Liver (tissue), 9 donors: ENCODE measurements around the gene DCX. TPM values are rescaled to one million over a fixed set of nuclear protein-coding genes. Genes with fewer than 3 reads are reported as not detected.

Source experiments
- DNase-seq: peaks from one replicate; pipeline ENCODE4 v3.0.0-alpha.2; 2017; ENCODE audit warnings: low spot score
- H3K27ac ChIP-seq, 2 donors: one replicate each; pipeline ENCODE4 v1.7.0; 2013; ENCODE audit warnings: inconsistent platforms in 2 of 2, low read length in 2 of 2, control low read depth in 1 of 2, low read depth in 1 of 2, mild to moderate bottlenecking in 1 of 2
- H3K27me3 ChIP-seq, 4 donors: one replicate each; pipeline versions ENCODE4 v1.6.1 to v1.7.0; 2013; ENCODE audit warnings: low read length in 3 of 4, inconsistent platforms in 1 of 4, mild to moderate bottlenecking in 1 of 4, moderate library complexity in 1 of 4; ENCODE audit not compliant: control insufficient read depth in 4 of 4, insufficient read depth in 4 of 4
- H3K36me3 ChIP-seq, 4 donors: one replicate each; pipeline versions ENCODE4 v1.6.1 to v1.7.0; 2013; ENCODE audit warnings: low read length in 3 of 4, mild to moderate bottlenecking in 3 of 4, low read depth in 1 of 4, moderate library complexity in 1 of 4; ENCODE audit not compliant: control insufficient read depth in 4 of 4, insufficient read depth in 3 of 4
- H3K4me1 ChIP-seq, 4 donors: one replicate each; pipeline versions ENCODE4 v1.6.1 to v1.7.0; 2013; ENCODE audit warnings: low read length in 3 of 4, mild to moderate bottlenecking in 3 of 4, moderate library complexity in 1 of 4; ENCODE audit not compliant: control insufficient read depth in 4 of 4, insufficient read depth in 4 of 4
- H3K4me3 ChIP-seq, 3 donors: one replicate each; pipeline versions ENCODE4 v1.6.1 to v1.7.0; 2013; ENCODE audit warnings: low read length in 3 of 3, control low read depth in 1 of 3, low read depth in 1 of 3, mild to moderate bottlenecking in 1 of 3
- H3K9ac ChIP-seq, 2 donors: one replicate each; pipeline ENCODE4 v1.7.0; 2013; ENCODE audit warnings: low read length in 2 of 2, mild to moderate bottlenecking in 2 of 2, moderate library complexity in 2 of 2, control low read depth in 1 of 2, low read depth in 1 of 2
- H3K9me3 ChIP-seq, 4 donors: one replicate each; pipeline versions ENCODE4 v1.6.1 to v1.7.0; 2013; ENCODE audit warnings: low read length in 3 of 4; ENCODE audit not compliant: control insufficient read depth in 4 of 4
- ATF3 ChIP-seq: IDR thresholded peaks from 2 replicates; pipeline ENCODE4 v1.6.1; 2016; ENCODE audit warnings: antibody characterized with exemption
- EGR1 ChIP-seq, 2 donors: IDR thresholded peaks; 2 replicates each; pipeline ENCODE4 v1.6.1; 2016 to 2018; ENCODE audit warnings: antibody characterized with exemption in 2 of 2, low read depth in 2 of 2
- FOXA1 ChIP-seq: IDR thresholded peaks from 2 replicates; pipeline ENCODE4 v1.6.1; 2016; ENCODE audit warnings: antibody characterized with exemption
- FOXA2 ChIP-seq: IDR thresholded peaks from 2 replicates; pipeline ENCODE4 v1.6.1; 2016; ENCODE audit warnings: antibody characterized with exemption
- HNF4A ChIP-seq, 2 donors: conservative IDR thresholded peaks; 2 replicates each; pipeline ENCODE4 v1.6.1; 2016; ENCODE audit warnings: antibody characterized with exemption in 2 of 2, mild to moderate bottlenecking in 2 of 2
- HNF4G ChIP-seq: IDR thresholded peaks from 2 replicates; pipeline ENCODE4 v1.6.1; 2016; ENCODE audit warnings: antibody characterized with exemption
- JUND ChIP-seq, 2 donors: IDR thresholded peaks; 2 replicates each; pipeline ENCODE4 v1.6.1; 2016; ENCODE audit warnings: antibody characterized with exemption in 2 of 2
- MAX ChIP-seq: IDR thresholded peaks from 2 replicates; pipeline ENCODE4 v1.6.1; 2016; ENCODE audit warnings: antibody characterized with exemption
- NR2F2 ChIP-seq: IDR thresholded peaks from 2 replicates; pipeline ENCODE4 v1.6.1; 2016; ENCODE audit warnings: antibody characterized with exemption
- RXRA ChIP-seq, 2 donors: IDR thresholded peaks; 2 replicates each; pipeline ENCODE4 v1.6.1; 2017 to 2018; ENCODE audit warnings: antibody characterized with exemption in 2 of 2, mild to moderate bottlenecking in 1 of 2
- SP1 ChIP-seq: IDR thresholded peaks from 2 replicates; pipeline ENCODE4 v1.6.1; 2018; ENCODE audit warnings: antibody characterized with exemption, mild to moderate bottlenecking
- TAF1 ChIP-seq: conservative IDR thresholded peaks from 2 replicates; pipeline ENCODE4 v1.6.1; 2016; ENCODE audit warnings: antibody characterized with exemption, mild to moderate bottlenecking
- YY1 ChIP-seq: IDR thresholded peaks from 2 replicates; pipeline ENCODE4 v1.6.1; 2016; ENCODE audit warnings: antibody characterized with exemption, mild to moderate bottlenecking
- ZBTB33 ChIP-seq: IDR thresholded peaks from 2 replicates; pipeline ENCODE4 v1.6.1; 2016; ENCODE audit warnings: antibody characterized with exemption
- WGBS: extraction: QIAGEN DNeasy Blood & Tissue Kit; methylation state at CpG from one replicate; pipeline ENCODE4 v1.1.7; 2013; 5-methylcytosine and 5-hydroxymethylcytosine counted together
- polyA plus RNA-seq, 2 donors: library from polyadenylated mRNA; stranded (reverse) in 1 of 2; unstranded in 1 of 2; fragments of 200-250 nt in 1 of 2; fragments of >200 nt in 1 of 2; fragmentation: Nextera tagmentation in 1 of 2; extraction: Ambion mirVana in 1 of 2; gene quantifications; one replicate each; pipeline versions ENCODE4 v1.2.1 to v1.2.3, GENCODE V29; 2013 to 2015
- total RNA-seq, 2 donors: library from RNA; depleted of rRNA; stranded (reverse); fragments of >200 nt; gene quantifications; one replicate each; pipeline ENCODE4 v1.2.3, GENCODE V29; 2014
- TF ChIP-seq, protein P1 (sequence below): fragments of 150-350 bp; IDR thresholded peaks from 2 replicates; pipeline ENCODE4 v1.5.1; 2017; ENCODE audit warnings: improper control_type of control experiment, low read depth, low read length; ENCODE audit not compliant: missing input control
- donor health status: healthy.
- donor health status: healthy.
- donor health status: healthy.
- donor health status: healthy.
- donor health status: healthy.

Gene DCX
- total and polyA plus RNA-seq, 4 donors = 0.01 TPM; not detected in 3

DNA sequence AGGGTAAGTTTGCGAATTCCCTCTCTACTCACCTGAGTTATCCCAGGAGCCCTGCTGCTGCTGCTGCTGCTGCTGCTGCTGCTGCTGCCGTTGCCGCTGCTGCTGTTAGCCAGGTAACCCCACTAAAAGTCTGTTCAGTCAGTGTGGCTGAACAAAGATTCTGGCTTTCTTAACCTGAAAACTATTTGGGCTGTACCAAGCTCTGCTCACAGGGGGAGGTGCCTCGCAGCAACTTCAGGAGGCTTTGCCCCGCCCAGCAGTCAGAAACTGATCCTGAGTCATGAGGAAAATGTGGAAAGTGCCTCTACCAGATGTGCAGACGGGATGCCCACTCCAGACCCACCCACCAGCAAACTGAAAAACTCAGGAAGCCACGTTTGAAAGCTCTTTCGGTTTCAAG is 141.7 kb downstream of the DCX start, which contains the start of gene CAPN6:
Gene CAPN6 (minus strand): TSS at position 145 of the 400 bp plus-strand sequence. CDS start 6,547 bp downstream, outside the sequence.
- 60% methylated on average over 8 of the region's 8 CpGs for WGBS
- H3K27ac ChIP-seq = no peak within 1 kb of the TSS
- no peaks in the 10 kb centered on the region for H3K36me3 ChIP-seq
- no peaks in the 10 kb centered on the region for H3K9me3 ChIP-seq
- DNase-seq = no peak
- H3K9ac ChIP-seq = no peak within 1 kb of the TSS
- H3K4me1 ChIP-seq = no peaks in the 10 kb centered on the region
- no peak for TF ChIP-seq ZBTB33
- TF ChIP-seq TAF1 = no peak
- no peak for TF ChIP-seq FOXA1
- no peak for TF ChIP-seq JUND (IDR thresholded peaks at IDR 0.05)
- TF ChIP-seq FOXA2 = no peak
- no peak for TF ChIP-seq HNF4G
- no peak for TF ChIP-seq RXRA (IDR thresholded peaks at IDR 0.05)
- TF ChIP-seq HNF4A (conservative IDR thresholded peaks at IDR 0.05) = no peak
- TF ChIP-seq, protein P1, sequence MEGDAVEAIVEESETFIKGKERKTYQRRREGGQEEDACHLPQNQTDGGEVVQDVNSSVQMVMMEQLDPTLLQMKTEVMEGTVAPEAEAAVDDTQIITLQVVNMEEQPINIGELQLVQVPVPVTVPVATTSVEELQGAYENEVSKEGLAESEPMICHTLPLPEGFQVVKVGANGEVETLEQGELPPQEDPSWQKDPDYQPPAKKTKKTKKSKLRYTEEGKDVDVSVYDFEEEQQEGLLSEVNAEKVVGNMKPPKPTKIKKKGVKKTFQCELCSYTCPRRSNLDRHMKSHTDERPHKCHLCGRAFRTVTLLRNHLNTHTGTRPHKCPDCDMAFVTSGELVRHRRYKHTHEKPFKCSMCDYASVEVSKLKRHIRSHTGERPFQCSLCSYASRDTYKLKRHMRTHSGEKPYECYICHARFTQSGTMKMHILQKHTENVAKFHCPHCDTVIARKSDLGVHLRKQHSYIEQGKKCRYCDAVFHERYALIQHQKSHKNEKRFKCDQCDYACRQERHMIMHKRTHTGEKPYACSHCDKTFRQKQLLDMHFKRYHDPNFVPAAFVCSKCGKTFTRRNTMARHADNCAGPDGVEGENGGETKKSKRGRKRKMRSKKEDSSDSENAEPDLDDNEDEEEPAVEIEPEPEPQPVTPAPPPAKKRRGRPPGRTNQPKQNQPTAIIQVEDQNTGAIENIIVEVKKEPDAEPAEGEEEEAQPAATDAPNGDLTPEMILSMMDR = no peak
- TF ChIP-seq SP1 = no peak
- TF ChIP-seq YY1 = no peak
- no peak for TF ChIP-seq MAX
- peaks cover 0 to 4% (median 0%) of the 10 kb centered on the region in 4 donors for H3K27me3 ChIP-seq
- no peak within 1 kb of the TSS for H3K4me3 ChIP-seq

- no peaks in the 10 kb centered on the region for H3K36me3 ChIP-seq
Measured at GRCh38 chrX:111268506-111268905, 143.5 kb downstream of the DCX start.

More at GRCh38 chrX:111268506-111268905, 143.5 kb downstream of the DCX start:
- Histone ChIP-seq H3K27ac (no peak overlapping the region), H3K4me3 (no peak overlapping the region), H3K9ac (no peak overlapping the region), H3K4me1 (no peaks in the 10 kb centered on the region), H3K27me3 (peaks cover 0 to 4% (median 0%) of the 10 kb centered on the region in 4 donors), H3K9me3 (no peaks in the 10 kb centered on the region)
- TF ChIP-seq HNF4A (conservative IDR thresholded peaks at IDR 0.05) = no peak
- TF ChIP-seq, protein P1 = no peak
- TF ChIP-seq EGR1 (IDR thresholded peaks at IDR 0.05; ENCODE audit: low read depth in 2 of 2) = no peak
- TF ChIP-seq NR2F2 = no peak
- no peak for TF ChIP-seq MAX
- no peak for TF ChIP-seq FOXA1
- TF ChIP-seq HNF4G = no peak
- no peak for TF ChIP-seq ATF3
- DNase-seq = no peak
- 35% methylated on average over 2 of the region's 2 CpGs for WGBS
